Measurements from ENCODE around the gene TSSC4. TPM values are rescaled to one million over a fixed set of nuclear protein-coding genes. Genes with fewer than 3 reads are reported as not detected.

Gene TSSC4
- total and polyA plus RNA-seq, 2 of the 13 experiments (the other 11 are each of a cell fraction or from before 2014, with no cell fraction given) = 16.2 to 58.6 TPM

DNA sequence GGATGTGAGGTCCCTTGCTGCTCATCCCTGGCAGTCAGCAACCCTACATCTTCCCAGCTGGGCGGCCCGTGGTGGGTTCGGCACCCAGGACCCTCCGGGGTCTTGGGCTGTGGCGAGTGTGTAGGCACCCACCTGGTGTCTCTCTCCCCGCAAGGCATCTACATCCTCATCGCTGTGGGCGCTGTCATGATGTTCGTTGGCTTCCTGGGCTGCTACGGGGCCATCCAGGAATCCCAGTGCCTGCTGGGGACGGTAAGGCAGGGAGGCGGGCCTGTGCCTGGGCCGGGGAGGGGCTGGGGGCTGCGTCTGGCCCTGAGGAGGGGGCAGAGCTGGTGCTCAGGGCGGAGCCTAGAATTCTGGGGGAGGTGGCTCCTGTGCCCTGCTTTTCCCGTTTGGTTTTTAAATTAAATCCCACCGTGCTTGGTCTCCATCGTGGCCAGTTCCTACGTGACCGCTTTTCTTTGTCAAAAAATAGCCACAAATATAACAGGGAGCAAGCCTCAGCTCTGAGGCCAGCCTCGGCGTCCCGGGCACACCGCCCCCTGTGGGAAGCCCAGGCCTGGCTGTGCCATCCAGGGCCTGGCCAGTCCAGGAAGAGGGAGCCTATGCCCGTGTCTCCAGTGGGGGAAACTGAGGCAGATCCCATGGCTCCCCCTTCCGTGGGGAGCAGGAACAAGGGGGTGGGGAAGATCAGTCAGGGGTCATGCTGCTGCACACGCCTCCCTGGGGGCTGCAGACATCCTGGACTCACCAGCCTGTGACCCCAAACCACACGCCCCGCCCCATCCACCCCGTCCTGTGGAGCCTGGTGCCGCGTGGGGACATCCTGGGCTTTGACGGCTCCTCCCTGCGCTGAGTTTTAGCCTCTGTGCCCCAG, 6.4 kb upstream of the TSSC4 start:
- no peak overlapping the region for H3K4me3 ChIP-seq (replicated peaks in 1 of 3; ENCODE audit: insufficient read depth in 1 of 3, low read depth in 2 of 3, low read length in 3 of 3)
- ATAC-seq = no peak
- ChIA-PET CTCF (ENCODE audit: low intra/inter-chr PET ratio, low total read pairs) (no interaction called here), POLR2A (no interaction called here)
- peaks cover 8% of the 10 kb centered on the region for H3K4me1 ChIP-seq (ENCODE audit: insufficient read depth, low read length)
- WGBS (ENCODE audit: low lambda C conversion rate) = 43% methylated on average over 18 of the region's 34 CpGs
- H3K4me2 ChIP-seq (ENCODE audit: low read depth, low read length) = no peak overlapping the region
- no peak overlapping the region for H2AFZ ChIP-seq (ENCODE audit: low read length)
- no peaks in the 10 kb centered on the region for H3K9me3 ChIP-seq (ENCODE audit: low read length)
- H3K36me3 ChIP-seq (replicated peaks in 1 of 2; ENCODE audit: control insufficient read depth in 1 of 2, insufficient read depth in 2 of 2, low read length in 2 of 2) = no peaks in the 10 kb centered on the region
- no peak for FAIRE-seq
- H3K27me3 ChIP-seq (ENCODE audit: control insufficient read depth in 1 of 2, insufficient read depth in 2 of 2, low read length in 2 of 2) = peaks cover 8 to 30% of the 10 kb centered on the region in 2 experiments; a peak in 4 of 5 replicates
- H3K9ac ChIP-seq (ENCODE audit: insufficient read depth, low read depth, low read length) = no peak overlapping the region
- no peaks in the 10 kb centered on the region for H3K79me2 ChIP-seq (ENCODE audit: insufficient read depth, low read length)
- no peaks in the 10 kb centered on the region for H4K20me1 ChIP-seq (ENCODE audit: insufficient read depth, low read length)
- intact Hi-C loops (cut with micrococcal nuclease; ENCODE audit: unreplicated experiment) (no loop called here), in situ Hi-C loops (cut with HindIII; ENCODE audit: extremely low pct_ligation_motif_present, low pct_unique_long_range_greater_than_20kb) (no loop called here)
- TF ChIP-seq ZNF557 (CRISPR knock-in tag; IDR thresholded peaks at IDR 0.05) (no peak), HINFP (CRISPR knock-in tag; IDR thresholded peaks at IDR 0.05; ENCODE audit: low read depth) (no peak), ZNF260 (CRISPR knock-in tag; IDR thresholded peaks at IDR 0.05; ENCODE audit: borderline replicate concordance, low read depth) (no peak), ZNF460 (CRISPR knock-in tag; IDR thresholded peaks at IDR 0.05; ENCODE audit: borderline replicate concordance) (no peak), RNF2 (conservative IDR thresholded peaks at IDR 0.05; ENCODE audit: low read depth) (no peak), ZNF737 (CRISPR knock-in tag; IDR thresholded peaks at IDR 0.05; ENCODE audit: borderline replicate concordance) (no peak), RFX5 (IDR thresholded peaks at IDR 0.05; ENCODE audit: low read depth, low read length) (no peak), REPIN1 (CRISPR knock-in tag; IDR thresholded peaks at IDR 0.05; ENCODE audit: borderline replicate concordance, low read depth) (no peak), POLR2AphosphoS5 (IDR thresholded peaks at IDR 0.05; ENCODE audit: low read depth, low read length) (no peak), SMYD3 (CRISPR knock-in tag; IDR thresholded peaks at IDR 0.05) (no peak)
- no peak for DNase-seq (ENCODE audit: low spot score)
- H3K27ac ChIP-seq (ENCODE audit: extremely low read length, insufficient read depth, low read length) = no peak overlapping the region
- BruUV-seq (replicated peaks) = no TSS peak

All from HepG2 (cell line).